Nucleus accumbens (tissue), 56 donors: ENCODE measurements around the gene GUCY2F.

Experiments used
- DNase-seq, 56 donors: peaks; one replicate each; lab custom pipeline; 2025; lab: John Stamatoyannopoulos, UW

Gene GUCY2F

GRCh38 chrX:109344678-109345077 lies 137.2 kb downstream of the GUCY2F start:
- DNase-seq, result no peak

GRCh38 chrX:109344101-109344500 lies 137.8 kb downstream of the GUCY2F start:
- no peak for DNase-seq

- DNase-seq, result no peak
Measured at GRCh38 chrX:109343671-109344070, 138.2 kb downstream of the GUCY2F start.

DNA sequence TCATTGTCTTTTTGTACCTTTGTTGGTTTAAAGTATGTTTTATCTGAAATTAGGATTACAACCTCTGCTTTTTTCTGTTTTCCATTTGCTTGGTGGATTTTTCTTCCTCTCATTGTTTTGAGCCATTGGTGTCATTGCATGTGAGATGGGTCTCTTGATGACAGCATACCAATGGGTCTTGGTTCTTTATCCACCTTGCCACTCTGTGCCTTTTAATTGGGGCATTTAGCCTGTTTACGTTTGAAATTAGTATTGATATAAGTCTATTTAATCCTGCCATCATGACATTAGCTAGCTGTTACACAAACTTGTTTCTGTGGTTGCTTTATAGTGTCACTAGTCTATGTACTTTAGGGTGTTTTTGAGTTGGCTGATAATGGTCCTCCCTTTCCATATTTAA lies 145.7 kb downstream of the GUCY2F start:
- DNase-seq, result no peak

- DNase-seq, result no peak
Measured at GRCh38 chrX:109327251-109327650, 154.6 kb downstream of the GUCY2F start.
